ENCODE measurements around the gene OGFRL1.

GRCh38 chr6:71258078-71258866, 30.3 kb upstream of the OGFRL1 start:
- TF ChIP-seq CTCF (IDR thresholded peaks at IDR 0.05; ENCODE audit: low read length), result no peak
- no peak for TF ChIP-seq EZH2 (IDR thresholded peaks at IDR 0.05; ENCODE audit: borderline replicate concordance, low read length)
